NCI-H2107 treated with DMSO at 0.1 percent for 48 hours (cell line): Measurements from ENCODE around the gene USP14.
A peak's percentile ranks its signal among the peaks of the same experiment; 100 is the strongest.

ENCODE experiments used
- DNase-seq: peaks from one replicate; lab custom pipeline; 2025; ENCODE audit not compliant: unreplicated experiment; lab: John Stamatoyannopoulos, UW

The USP14 gene

DNA sequence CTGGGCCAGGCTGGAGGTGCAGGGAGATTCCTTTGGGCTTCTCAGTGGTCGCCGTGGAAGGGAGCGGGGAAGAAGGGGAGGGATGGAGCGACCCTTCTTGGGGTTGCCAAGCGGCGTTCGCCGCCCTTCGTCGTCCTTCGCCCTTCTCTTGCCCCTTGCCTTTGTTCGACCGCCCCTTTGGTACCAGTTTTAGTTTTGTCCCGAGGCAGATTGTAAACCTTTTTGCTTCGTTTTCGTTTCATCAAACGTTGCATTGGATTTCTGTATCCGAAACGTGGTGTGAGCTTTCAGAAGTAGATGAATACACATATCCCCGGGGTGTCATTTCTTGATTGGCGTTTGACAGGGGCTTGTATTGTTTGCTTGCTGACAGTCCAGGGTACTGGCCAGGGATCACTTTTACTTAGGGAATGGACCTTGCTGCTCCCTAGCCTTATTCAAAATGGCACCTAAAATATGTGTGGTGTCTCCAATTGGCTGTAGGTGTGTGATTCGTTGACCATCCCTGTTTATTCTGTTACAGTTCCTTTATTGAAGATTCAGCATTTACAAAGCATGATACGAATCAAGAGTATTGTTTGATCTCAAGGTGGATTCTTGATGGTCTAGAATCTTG is 788 bp downstream of the USP14 start:
- DNase-seq = no peak

DNA sequence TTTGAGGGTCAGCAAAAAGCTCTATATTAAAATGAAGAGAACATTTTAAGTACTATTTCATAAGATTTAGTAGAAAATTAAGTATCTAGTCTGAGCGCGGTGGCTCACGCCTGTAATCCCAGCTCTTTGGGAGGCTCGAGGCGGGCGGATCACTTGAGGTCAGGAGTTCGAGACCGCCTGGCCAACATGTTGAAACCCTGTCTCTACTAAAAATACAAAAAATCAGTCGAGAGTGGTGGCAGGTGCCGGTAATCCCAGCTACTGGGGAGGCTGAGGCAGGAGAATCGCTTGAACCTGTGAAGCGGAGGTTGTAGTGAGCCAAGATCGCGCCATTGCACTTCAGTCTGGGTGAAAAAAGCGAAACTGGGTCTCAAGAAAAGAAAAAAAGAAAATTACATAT is 1.6 kb downstream of the USP14 start:
- DNase-seq = no peak

GRCh38 chr18:160831-161570 is 2.6 kb downstream of the USP14 start:
- DNase-seq = no peak

DNA sequence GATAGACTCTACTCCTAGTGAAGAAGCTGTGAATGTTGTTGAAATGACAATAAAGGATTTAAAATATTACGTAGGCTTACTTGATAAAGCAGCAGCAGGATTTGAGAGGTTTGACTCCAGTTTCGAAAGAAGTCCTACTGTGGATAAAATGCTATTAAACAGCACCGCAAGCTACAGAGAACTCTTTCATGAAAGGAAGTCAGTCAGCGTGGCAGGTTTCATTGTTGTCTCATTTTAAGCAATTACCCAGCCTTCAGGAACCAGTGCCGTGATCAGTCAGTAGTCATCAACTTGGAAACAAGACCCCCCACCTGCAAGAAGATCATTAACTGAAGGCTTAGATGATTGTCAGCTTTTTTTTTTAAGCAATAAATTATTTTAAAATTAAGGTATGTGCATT is 14.0 kb downstream of the USP14 start:
- DNase-seq = peak; percentile 39

- DNase-seq = no peak
These were observed 21.1 kb downstream of the USP14 start for GRCh38 chr18:179499-179898.

DNA sequence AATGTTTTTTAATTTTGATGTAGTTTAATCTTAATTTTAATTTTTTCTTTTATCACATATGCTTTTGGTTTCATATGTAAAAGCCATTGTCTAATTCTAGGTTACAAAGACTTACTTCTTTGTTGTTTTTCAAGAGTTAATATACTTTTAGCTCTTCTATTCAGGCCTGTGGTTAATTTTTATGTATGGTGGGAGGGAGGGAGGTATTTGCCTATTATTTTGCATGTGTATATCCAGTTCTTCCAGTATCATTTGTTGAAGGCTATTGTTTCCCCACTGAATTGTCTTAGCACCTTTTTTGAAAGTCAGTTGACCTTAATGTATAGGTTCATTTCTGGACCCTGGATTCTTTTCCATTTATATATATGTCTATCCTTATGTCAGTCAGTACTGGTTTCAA is 23.4 kb downstream of the USP14 start:
- DNase-seq = no peak

GRCh38 chr18:183769-184168 is 25.4 kb downstream of the USP14 start:
- peak; percentile 13 for DNase-seq

DNA sequence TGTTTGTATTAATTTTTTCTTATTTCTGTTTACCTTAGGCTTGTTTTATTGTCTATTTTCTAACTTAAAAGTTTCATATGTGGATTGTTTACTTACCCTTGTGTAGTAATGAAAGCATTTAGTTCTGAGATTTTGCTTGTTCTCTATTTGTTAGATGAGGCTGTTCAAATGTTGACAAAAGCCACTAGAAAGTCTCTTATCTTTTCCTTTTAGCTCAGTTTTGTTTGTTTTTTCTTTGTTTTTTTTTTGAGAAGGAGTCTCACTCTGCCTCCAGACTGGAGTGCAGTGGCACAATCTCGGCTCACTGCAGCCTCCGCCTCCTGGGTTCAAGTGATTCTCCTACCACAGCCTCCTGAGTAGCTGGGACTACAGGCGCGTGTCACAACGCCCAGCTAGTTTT is 30.9 kb downstream of the USP14 start:
- DNase-seq = no peak

DNA sequence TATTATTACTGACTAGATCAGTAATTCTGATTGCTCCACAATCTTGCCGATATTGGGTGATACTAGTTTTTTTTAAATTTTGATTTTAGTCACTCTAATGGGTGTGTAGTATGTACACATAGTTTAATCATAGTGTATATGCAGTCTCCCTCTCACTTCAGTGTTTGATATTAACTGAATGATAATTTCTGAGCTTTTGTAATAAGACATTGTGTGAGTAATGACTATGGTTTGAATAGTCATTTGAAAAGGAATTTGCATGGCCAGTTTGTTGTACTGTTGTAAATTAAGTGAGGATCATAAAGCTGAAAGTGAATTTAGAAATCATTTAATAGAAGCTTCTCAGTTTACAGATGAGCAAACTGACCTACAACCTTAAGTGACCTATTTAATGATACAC is 33.4 kb downstream of the USP14 start:
- no peak for DNase-seq

DNA sequence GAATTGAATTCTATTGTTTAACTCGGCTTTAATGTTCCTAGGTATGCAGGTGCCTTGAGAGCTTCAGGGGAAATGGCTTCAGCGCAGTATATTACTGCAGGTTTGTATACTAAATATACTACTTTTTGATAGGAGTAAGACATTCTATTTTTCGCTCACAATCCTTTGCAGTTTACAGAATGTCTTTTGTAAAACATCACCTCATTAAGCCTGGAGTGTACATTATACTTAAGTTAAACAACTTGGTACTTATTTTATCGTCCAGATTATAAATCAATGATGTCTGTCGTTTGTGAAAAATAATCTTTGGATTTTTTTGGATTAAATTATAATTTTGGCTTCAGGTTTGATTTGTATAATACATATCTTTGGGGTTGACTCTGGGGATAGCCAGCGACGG is 34.4 kb downstream of the USP14 start:
- DNase-seq = no peak

GRCh38 chr18:195651-196050 is 37.3 kb downstream of the USP14 start:
- no peak for DNase-seq

- no peak for DNase-seq
These were observed 40.9 kb downstream of the USP14 start for GRCh38 chr18:199214-199613.

DNA sequence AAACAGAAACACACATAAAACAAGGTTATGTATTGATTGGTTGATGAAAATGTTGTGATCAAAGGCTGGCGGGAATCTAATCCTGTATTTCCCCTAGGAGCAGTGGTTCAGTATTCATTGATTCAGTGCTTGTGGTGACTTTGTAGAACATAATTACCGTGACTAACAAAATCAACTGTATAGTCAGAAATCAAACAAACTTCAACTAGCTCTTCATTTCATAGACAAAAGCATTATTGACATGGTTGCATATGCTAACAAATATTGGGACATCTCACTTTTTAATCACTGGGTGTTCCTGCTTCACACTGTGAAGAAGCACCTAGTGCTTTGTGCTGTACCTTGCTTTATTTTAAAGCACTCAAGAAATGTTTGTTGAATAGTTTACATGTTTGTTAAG is 41.4 kb downstream of the USP14 start:
- no peak for DNase-seq

DNA sequence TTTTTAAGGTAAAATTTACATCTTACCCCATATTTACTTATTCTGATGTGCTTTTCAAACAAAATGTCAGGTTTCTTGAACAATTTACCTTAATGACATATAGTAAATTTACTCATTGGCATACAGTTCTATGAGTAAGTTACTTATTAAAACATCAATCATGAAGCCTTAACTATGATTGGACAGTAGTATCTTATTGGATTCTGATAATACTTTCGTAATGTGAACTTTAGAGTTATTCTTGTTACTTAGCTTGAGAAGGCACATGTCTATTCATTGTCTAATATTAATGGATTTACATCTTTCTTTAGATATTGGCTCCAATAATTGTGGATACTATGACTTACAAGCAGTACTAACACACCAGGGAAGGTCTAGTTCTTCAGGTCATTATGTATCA is 51.7 kb downstream of the USP14 start:
- no peak for DNase-seq

- DNase-seq = no peak
These were observed 52.4 kb downstream of the USP14 start for GRCh38 chr18:210733-211132.

- DNase-seq = no peak
These were observed 53.2 kb downstream of the USP14 start for GRCh38 chr18:211582-211981.

DNA sequence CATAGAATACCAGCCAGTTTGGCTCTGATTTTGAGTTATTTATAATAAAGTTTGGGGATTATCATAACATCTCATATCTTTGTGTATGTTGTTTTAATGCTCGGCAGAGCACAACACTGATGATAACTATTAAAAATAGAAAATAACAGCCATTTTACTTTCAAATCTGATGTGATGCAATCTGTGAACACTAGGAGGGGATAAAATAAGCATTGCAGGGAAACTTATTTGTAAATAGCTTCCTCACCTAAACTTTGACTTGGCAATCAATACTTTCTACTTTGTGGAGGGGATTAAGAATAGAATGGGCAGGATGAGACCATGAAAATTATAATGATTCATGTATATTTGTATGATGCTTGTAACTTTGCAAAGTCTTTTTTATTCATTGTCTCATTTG is 54.4 kb downstream of the USP14 start:
- DNase-seq = no peak

GRCh38 chr18:213505-213904 is 55.1 kb downstream of the USP14 start:
- DNase-seq = no peak

DNA sequence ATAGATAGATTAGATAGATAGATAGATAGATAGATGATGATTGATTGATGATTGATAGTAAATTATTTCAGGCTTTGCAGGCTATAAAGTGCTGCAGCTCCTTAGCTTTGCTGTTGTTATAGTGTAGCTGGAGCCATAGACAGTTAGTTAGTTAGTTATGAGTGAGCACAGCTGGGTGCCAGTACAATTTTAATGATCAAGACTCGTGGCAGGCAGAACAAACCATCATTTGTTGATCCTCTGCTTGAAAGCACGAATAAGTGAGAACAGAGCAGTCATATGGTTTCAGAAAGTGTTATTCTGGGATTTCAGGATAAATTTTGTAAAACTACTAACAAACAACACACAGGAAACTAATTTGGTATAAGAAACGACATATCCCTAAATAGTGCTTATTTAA is 55.6 kb downstream of the USP14 start:
- DNase-seq = no peak

GRCh38 chr18:215448-216010 is 57.2 kb downstream of the USP14 start:
- DNase-seq = no peak

GRCh38 chr18:217532-218336 is 59.4 kb downstream of the USP14 start:
- no peak for DNase-seq

DNA sequence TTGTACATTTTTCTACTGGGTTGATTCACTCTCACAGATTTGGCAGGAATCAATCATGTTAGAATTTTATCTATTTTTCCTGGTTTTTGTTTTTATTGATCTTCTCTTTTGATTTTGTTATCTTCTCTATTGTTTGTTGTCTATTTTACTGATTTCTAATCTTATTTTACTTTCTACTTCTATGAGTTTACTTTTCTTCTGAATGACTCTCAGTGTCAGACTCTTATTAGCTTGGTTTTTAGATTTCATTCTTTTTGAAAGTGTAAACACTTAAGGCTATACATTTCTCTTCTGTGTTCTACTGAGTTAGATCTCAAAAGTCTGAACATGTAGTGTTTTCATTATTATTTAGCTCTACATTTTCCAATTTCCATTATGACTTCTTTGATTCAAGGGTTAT is 62.4 kb downstream of the USP14 start:
- DNase-seq = no peak
